Measurements from ENCODE around the gene VEPH1.

DNA sequence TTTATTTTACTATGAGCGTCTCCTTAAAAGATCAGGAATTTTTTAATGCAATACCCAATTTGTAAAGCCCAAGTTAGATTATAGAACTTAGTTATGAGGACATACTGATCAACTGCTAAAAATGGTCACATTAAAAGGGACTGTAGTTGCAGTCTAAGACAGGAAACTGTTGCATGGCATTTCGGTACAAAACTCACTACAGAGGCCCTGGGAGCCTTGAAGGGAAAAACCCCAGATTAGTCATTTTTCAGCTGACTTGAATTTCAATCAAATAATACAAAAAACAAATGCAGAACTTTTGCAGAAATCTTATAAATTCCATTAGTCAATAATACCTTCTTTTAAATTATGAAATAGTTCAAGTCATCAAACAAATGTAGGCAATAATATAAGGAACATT lies 73.5 kb downstream of the VEPH1 start:
- no peak for TF ChIP-seq EZH2phosphoT487 (IDR thresholded peaks at IDR 0.05; ENCODE audit: insufficient read depth, low read depth)
- TF ChIP-seq EZH2 (IDR thresholded peaks at IDR 0.05; ENCODE audit: insufficient read depth, poor library complexity, severe bottlenecking): no peak

Measured in GM23248 (cell line).